IMR-90 (cell line): ENCODE results near the gene NAA38.

Experiments used
- CTCF ChIP-seq: conservative IDR thresholded peaks from 2 replicates; pipeline ENCODE4 v1.5.1; 2012; ENCODE audit warnings: mild to moderate bottlenecking, low read depth, low read length, improper control_type of control experiment
- POLR2A ChIP-seq: IDR thresholded peaks from 2 replicates; pipeline ENCODE4 v1.6.1; 2012; ENCODE audit warnings: mild to moderate bottlenecking, low read depth, low read length
- SMC3 ChIP-seq: fragments of 150-350 bp; IDR thresholded peaks from 2 replicates; pipeline ENCODE4 v1.6.1; 2016; ENCODE audit warnings: low read depth, mild to moderate bottlenecking, antibody characterized with exemption, low read length, moderate library complexity

- TF ChIP-seq CTCF (no peak), POLR2A (no peak), SMC3 (no peak)
Observed at GRCh38 chr17:7833795-7834541, 23.4 kb downstream of the NAA38 start, which contains the start of gene KDM6B.
